GM12891 (cell line): ENCODE results near the gene HES1.

Experiments
- PAX5 ChIP-seq: IDR thresholded peaks from 2 replicates; pipeline ENCODE4 v1.6.1; 2011; ENCODE audit warnings: low read length, moderate library complexity, mild to moderate bottlenecking; ENCODE audit not compliant: insufficient read depth, severe bottlenecking
- POLR2A ChIP-seq: IDR thresholded peaks from 2 replicates; pipeline ENCODE4 v1.6.1; 2011; ENCODE audit warnings: low read depth, low read length, control low read depth
- POLR2AphosphoS5 ChIP-seq: IDR thresholded peaks from 2 replicates; pipeline ENCODE4 v1.6.1; 2011; ENCODE audit warnings: low read depth, low read length, control low read depth
- TAF1 ChIP-seq: IDR thresholded peaks from 2 replicates; pipeline ENCODE4 v1.6.1; 2011; ENCODE audit warnings: low read depth, low read length, control low read depth

- TF ChIP-seq TAF1 (no peak), POLR2AphosphoS5 (no peak), POLR2A (no peak), PAX5 (no peak)
Observed at GRCh38 chr3:194097141-194097882, 38.6 kb upstream of the HES1 start.
